K562 (cell line): Measurements from ENCODE around the gene SERF2. TPM values are rescaled to one million over a fixed set of nuclear protein-coding genes. Genes with fewer than 3 reads are reported as not detected.
A peak's percentile ranks its signal among the peaks of the same experiment; 100 is the strongest.

ENCODE experiments used
- E2F3 ChIP-seq: fragments of 250-450 bp; sonication (Bioruptor Pico); IDR thresholded peaks from 2 replicates; pipeline ENCODE4 v1.4.0; 2020; ENCODE audit warnings: mild to moderate bottlenecking
- EGR1 ChIP-seq: fragments of 450-650 bp; conservative IDR thresholded peaks from 2 replicates; pipeline ENCODE4 v1.6.1; 2017; ENCODE audit warnings: mild to moderate bottlenecking
- EZH2 ChIP-seq: IDR thresholded peaks from 2 replicates; pipeline ENCODE4 v1.6.1; 2012; ENCODE audit warnings: low read depth, mild to moderate bottlenecking, inconsistent platforms, low read length, borderline replicate concordance
- GTF2E2 ChIP-seq: fragments of 200-800 bp; sonication (Bioruptor generic); IDR thresholded peaks from 2 replicates; pipeline ENCODE4 v1.6.1; 2016; ENCODE audit warnings: missing genetic modification characterization, missing compliant biosample characterization
- KDM5B ChIP-seq: fragments of 200-600 bp; sonication (generic); IDR thresholded peaks from 2 replicates; pipeline ENCODE4 v1.6.1; 2012; ENCODE audit warnings: low read depth, mild to moderate bottlenecking, moderate library complexity, low read length, control low read depth, inconsistent platforms; ENCODE audit not compliant: insufficient replicate concordance
- PHB ChIP-seq: fragments of 250-450 bp; sonication (Bioruptor Pico); IDR thresholded peaks from 2 replicates; pipeline ENCODE4 v1.5.0; 2021
- RBM25 ChIP-seq: fragments of 200-400 bp; formaldehyde crosslinking; IDR thresholded peaks from 2 replicates; pipeline ENCODE4 v1.6.1; 2018; ENCODE audit warnings: low read length, low read depth, moderate library complexity; ENCODE audit not compliant: severe bottlenecking
- SNIP1 ChIP-seq: fragments of 450-650 bp; IDR thresholded peaks from 2 replicates; pipeline ENCODE4 v1.7.1; 2017; ENCODE audit warnings: low read depth, mild to moderate bottlenecking
- SRSF7 ChIP-seq: fragments of 200-400 bp; formaldehyde crosslinking; optimal IDR thresholded peaks from 2 replicates; pipeline ENCODE3; 2017; ENCODE audit warnings: mild to moderate bottlenecking, low read depth, low read length
- TBP ChIP-seq: optimal IDR thresholded peaks from 2 replicates; pipeline ENCODE3; 2011; ENCODE audit warnings: low read depth, low read length, improper control_type of control experiment
- ZNF217 ChIP-seq: sonication (generic); formaldehyde crosslinking; IDR thresholded peaks from 2 replicates; pipeline ENCODE4 v1.8.0; 2022; ENCODE audit warnings: mild to moderate bottlenecking, missing genetic modification reagents
- ZNF232 ChIP-seq: sonication (generic); formaldehyde crosslinking; IDR thresholded peaks from 2 replicates; pipeline ENCODE4 v1.8.0; 2022; ENCODE audit warnings: mild to moderate bottlenecking, missing genetic modification reagents
- ZNF263 ChIP-seq: sonication (generic); formaldehyde crosslinking; IDR thresholded peaks from 2 replicates; pipeline ENCODE4 v1.8.0; 2022; ENCODE audit warnings: mild to moderate bottlenecking, missing genetic modification reagents, borderline replicate concordance
- ZNF274 ChIP-seq: IDR thresholded peaks from 2 replicates; pipeline ENCODE4 v1.6.1; 2011; ENCODE audit warnings: low read depth, mild to moderate bottlenecking, low read length, moderate library complexity, borderline replicate concordance
- ZNF431 ChIP-seq: sonication (generic); formaldehyde crosslinking; IDR thresholded peaks from 2 replicates; pipeline ENCODE4 v1.8.0; 2022; ENCODE audit warnings: mild to moderate bottlenecking, missing genetic modification reagents
- ZNF551 ChIP-seq: fragments of 250-450 bp; sonication (Bioruptor Pico); IDR thresholded peaks from 2 replicates; pipeline ENCODE4 v1.5.0; 2021; ENCODE audit warnings: mild to moderate bottlenecking, moderate library complexity
- polyA plus RNA-seq, 8 experiments: library from polyadenylated mRNA; depleted of rRNA in 4 of 8; stranded (reverse) in 5 of 8; unstranded in 3 of 8; fragments of >200 nt; fragmentation: Nextera tagmentation in 2 of 8; fragmentation: Illumina TruSeq in 1 of 8; extraction: Ambion mirVana in 2 of 8; extraction: Trizol in 1 of 8; gene quantifications; 2 replicates each; pipeline versions ENCODE4 v1.2.1 to v1.2.3, GENCODE V29; 2011 to 2014; ENCODE audit warnings: inconsistent platforms in 1 of 8, missing spikeins in 1 of 8
- total RNA-seq, 7 experiments: library from RNA; depleted of rRNA in 6 of 7; stranded (reverse); fragments of >200 nt in 6 of 7; fragmentation: Illumina TruSeq in 2 of 7; extraction: Trizol in 2 of 7; gene quantifications; 2 replicates each; pipeline versions ENCODE4 v1.2.1 to v1.2.3, GENCODE V29; 2011 to 2021; ENCODE audit warnings: low replicate concordance in 1 of 7
- TF ChIP-seq, protein P1 (sequence below), 2 experiments: fragments of 450-650 bp in 1 of 2; IDR thresholded peaks; 2 replicates each; pipeline ENCODE4 v1.6.1; 2011 to 2017; ENCODE audit warnings: low read depth in 2 of 2, antibody characterized with exemption in 1 of 2, borderline replicate concordance in 1 of 2, low read length in 1 of 2, mild to moderate bottlenecking in 1 of 2, mixed read lengths in 1 of 2; ENCODE audit not compliant: control insufficient read depth in 1 of 2
- TF ChIP-seq, protein P2 (sequence below), 3 experiments: IDR thresholded peaks in 2 of 3; conservative IDR thresholded peaks in 1 of 3; 2 replicates each; pipeline ENCODE4 v1.5.1; 2011 to 2012; ENCODE audit warnings: low read length in 3 of 3, mild to moderate bottlenecking in 3 of 3, control low read depth in 2 of 3, improper control_type of control experiment in 1 of 3, inconsistent platforms in 1 of 3, low read depth in 1 of 3, mixed read lengths in 1 of 3, moderate library complexity in 1 of 3; ENCODE audit not compliant: insufficient read depth in 2 of 3
- TF ChIP-seq, protein P3 (sequence below): IDR thresholded peaks from 2 replicates; pipeline ENCODE4 v1.6.1; 2011; ENCODE audit warnings: borderline replicate concordance, low read depth, mild to moderate bottlenecking, moderate library complexity, low read length; ENCODE audit not compliant: insufficient read depth, poor library complexity, severe bottlenecking
- TF ChIP-seq, protein P4 (sequence below): fragments of 450-650 bp; IDR thresholded peaks from 2 replicates; pipeline ENCODE4 v1.6.1; 2016; ENCODE audit warnings: low read depth, mild to moderate bottlenecking, moderate library complexity

The SERF2 gene
- total and polyA plus RNA-seq, 9 of the 15 experiments (the other 6 are each of a cell fraction or from before 2014, with no cell fraction given) = 497 to 3,360 (median 867) TPM

DNA sequence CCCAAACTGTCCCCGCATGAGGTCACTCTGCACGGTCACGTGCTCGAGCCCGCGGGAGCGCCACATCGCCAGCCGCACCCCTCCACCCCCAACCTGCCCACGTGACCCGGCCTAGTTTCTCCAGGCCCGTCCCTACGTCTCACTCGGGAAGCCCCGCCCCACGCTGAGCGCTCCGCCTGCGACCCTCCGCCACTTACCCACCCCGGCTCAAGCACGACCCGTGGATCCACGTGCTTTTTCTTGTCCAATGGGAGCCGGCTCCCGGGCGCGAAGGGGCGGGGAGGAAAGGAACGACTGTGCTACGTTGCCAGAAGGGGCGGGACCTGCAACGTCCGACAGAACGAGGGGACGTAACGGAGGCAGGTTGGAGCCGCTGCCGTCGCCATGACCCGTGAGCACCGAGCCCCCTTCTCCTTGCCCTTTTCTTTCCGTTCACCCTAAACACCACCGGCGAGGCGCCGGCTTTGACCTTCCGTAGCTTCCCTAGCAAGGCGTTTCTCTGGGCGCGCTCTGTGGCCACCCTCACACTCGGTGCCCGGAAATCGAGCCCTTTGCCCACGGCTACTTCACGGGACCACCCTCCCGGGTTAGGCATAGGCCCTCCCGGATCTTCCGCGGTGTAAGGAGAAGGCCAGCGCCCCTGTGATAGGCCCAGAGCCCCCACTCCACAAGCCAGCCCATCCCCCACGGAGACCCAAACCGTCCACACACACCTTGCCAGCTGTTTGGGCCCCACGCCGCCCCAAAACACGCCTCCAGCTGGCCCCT is at the start of gene SERF2 (continued):
- TF ChIP-seq, protein P1, sequence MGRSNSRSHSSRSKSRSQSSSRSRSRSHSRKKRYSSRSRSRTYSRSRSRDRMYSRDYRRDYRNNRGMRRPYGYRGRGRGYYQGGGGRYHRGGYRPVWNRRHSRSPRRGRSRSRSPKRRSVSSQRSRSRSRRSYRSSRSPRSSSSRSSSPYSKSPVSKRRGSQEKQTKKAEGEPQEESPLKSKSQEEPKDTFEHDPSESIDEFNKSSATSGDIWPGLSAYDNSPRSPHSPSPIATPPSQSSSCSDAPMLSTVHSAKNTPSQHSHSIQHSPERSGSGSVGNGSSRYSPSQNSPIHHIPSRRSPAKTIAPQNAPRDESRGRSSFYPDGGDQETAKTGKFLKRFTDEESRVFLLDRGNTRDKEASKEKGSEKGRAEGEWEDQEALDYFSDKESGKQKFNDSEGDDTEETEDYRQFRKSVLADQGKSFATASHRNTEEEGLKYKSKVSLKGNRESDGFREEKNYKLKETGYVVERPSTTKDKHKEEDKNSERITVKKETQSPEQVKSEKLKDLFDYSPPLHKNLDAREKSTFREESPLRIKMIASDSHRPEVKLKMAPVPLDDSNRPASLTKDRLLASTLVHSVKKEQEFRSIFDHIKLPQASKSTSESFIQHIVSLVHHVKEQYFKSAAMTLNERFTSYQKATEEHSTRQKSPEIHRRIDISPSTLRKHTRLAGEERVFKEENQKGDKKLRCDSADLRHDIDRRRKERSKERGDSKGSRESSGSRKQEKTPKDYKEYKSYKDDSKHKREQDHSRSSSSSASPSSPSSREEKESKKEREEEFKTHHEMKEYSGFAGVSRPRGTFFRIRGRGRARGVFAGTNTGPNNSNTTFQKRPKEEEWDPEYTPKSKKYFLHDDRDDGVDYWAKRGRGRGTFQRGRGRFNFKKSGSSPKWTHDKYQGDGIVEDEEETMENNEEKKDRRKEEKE (IDR thresholded peaks at IDR 0.05; ENCODE audit: borderline replicate concordance in 1 of 2, control insufficient read depth in 1 of 2, low read depth in 2 of 2, low read length in 1 of 2) = no peak
- no peak for TF ChIP-seq SNIP1
- peak; percentile 81 for TF ChIP-seq TBP
- TF ChIP-seq ZNF274 = no peak
- no peak for TF ChIP-seq GTF2E2 (tag)
- TF ChIP-seq ZNF551 (CRISPR knock-in tag) = no peak
- no peak for TF ChIP-seq ZNF431
- TF ChIP-seq, protein P2, sequence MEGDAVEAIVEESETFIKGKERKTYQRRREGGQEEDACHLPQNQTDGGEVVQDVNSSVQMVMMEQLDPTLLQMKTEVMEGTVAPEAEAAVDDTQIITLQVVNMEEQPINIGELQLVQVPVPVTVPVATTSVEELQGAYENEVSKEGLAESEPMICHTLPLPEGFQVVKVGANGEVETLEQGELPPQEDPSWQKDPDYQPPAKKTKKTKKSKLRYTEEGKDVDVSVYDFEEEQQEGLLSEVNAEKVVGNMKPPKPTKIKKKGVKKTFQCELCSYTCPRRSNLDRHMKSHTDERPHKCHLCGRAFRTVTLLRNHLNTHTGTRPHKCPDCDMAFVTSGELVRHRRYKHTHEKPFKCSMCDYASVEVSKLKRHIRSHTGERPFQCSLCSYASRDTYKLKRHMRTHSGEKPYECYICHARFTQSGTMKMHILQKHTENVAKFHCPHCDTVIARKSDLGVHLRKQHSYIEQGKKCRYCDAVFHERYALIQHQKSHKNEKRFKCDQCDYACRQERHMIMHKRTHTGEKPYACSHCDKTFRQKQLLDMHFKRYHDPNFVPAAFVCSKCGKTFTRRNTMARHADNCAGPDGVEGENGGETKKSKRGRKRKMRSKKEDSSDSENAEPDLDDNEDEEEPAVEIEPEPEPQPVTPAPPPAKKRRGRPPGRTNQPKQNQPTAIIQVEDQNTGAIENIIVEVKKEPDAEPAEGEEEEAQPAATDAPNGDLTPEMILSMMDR (IDR thresholded peaks at IDR 0.05 in 2 of 3, conservative IDR thresholded peaks at IDR 0.05 in 1 of 3; ENCODE audit: insufficient read depth in 2 of 3, low read depth in 1 of 3, low read length in 3 of 3) = no peak
- TF ChIP-seq, protein P3, sequence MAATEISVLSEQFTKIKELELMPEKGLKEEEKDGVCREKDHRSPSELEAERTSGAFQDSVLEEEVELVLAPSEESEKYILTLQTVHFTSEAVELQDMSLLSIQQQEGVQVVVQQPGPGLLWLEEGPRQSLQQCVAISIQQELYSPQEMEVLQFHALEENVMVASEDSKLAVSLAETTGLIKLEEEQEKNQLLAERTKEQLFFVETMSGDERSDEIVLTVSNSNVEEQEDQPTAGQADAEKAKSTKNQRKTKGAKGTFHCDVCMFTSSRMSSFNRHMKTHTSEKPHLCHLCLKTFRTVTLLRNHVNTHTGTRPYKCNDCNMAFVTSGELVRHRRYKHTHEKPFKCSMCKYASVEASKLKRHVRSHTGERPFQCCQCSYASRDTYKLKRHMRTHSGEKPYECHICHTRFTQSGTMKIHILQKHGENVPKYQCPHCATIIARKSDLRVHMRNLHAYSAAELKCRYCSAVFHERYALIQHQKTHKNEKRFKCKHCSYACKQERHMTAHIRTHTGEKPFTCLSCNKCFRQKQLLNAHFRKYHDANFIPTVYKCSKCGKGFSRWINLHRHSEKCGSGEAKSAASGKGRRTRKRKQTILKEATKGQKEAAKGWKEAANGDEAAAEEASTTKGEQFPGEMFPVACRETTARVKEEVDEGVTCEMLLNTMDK = no peak
- TF ChIP-seq, protein P4, sequence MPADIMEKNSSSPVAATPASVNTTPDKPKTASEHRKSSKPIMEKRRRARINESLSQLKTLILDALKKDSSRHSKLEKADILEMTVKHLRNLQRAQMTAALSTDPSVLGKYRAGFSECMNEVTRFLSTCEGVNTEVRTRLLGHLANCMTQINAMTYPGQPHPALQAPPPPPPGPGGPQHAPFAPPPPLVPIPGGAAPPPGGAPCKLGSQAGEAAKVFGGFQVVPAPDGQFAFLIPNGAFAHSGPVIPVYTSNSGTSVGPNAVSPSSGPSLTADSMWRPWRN = no peak
- TF ChIP-seq PHB (CRISPR knock-in tag) = no peak
- TF ChIP-seq SRSF7 = no peak
- no peak for TF ChIP-seq RBM25
- TF ChIP-seq ZNF217 (CRISPR knock-in tag) = no peak
- peak; percentile 59 for TF ChIP-seq KDM5B
- no peak for TF ChIP-seq EZH2
- no peak for TF ChIP-seq E2F3 (CRISPR knock-in tag)
- 0 out of 2 replicates have a peak, but pooled peaks have one; percentile 27 for TF ChIP-seq ZNF232 (CRISPR knock-in tag)
- peak; percentile 90 for TF ChIP-seq EGR1
- no peak for TF ChIP-seq ZNF263
